Stimulated activated memory B cell treated with anti-CD40 and anti-IgM and Interleukin-4, amounts not matched to agents 10 μg/mL and 1 μg/mL and 100 μg/mL, for 72 hours (primary cell): Measurements from ENCODE around the gene MRNIP.

ENCODE experiments used
- ATAC-seq: fragments of 150-1000 bp; cut with Tn5 transposase; 2 replicates; pipeline ENCODE4 v1.10.0; 2021
- H3K27ac Mint-ChIP-seq: one replicate; pipeline ENCODE4 v1.8.0; 2022; ENCODE audit warnings: mild to moderate bottlenecking, mixed read lengths
- H3K27me3 Mint-ChIP-seq: one replicate; pipeline ENCODE4 v1.8.0; 2022; ENCODE audit warnings: mixed read lengths
- H3K36me3 Mint-ChIP-seq: one replicate; pipeline ENCODE4 v1.8.0; 2022; ENCODE audit warnings: mixed read lengths
- H3K4me1 Mint-ChIP-seq: one replicate; pipeline ENCODE4 v1.8.0; 2022; ENCODE audit warnings: mixed read lengths
- H3K4me3 Mint-ChIP-seq: one replicate; pipeline ENCODE4 v1.8.0; 2022; ENCODE audit warnings: mild to moderate bottlenecking, moderate library complexity, mixed read lengths
- H3K9me3 Mint-ChIP-seq: one replicate; pipeline ENCODE4 v1.8.0; 2022; ENCODE audit warnings: mixed read lengths

The MRNIP gene

DNA sequence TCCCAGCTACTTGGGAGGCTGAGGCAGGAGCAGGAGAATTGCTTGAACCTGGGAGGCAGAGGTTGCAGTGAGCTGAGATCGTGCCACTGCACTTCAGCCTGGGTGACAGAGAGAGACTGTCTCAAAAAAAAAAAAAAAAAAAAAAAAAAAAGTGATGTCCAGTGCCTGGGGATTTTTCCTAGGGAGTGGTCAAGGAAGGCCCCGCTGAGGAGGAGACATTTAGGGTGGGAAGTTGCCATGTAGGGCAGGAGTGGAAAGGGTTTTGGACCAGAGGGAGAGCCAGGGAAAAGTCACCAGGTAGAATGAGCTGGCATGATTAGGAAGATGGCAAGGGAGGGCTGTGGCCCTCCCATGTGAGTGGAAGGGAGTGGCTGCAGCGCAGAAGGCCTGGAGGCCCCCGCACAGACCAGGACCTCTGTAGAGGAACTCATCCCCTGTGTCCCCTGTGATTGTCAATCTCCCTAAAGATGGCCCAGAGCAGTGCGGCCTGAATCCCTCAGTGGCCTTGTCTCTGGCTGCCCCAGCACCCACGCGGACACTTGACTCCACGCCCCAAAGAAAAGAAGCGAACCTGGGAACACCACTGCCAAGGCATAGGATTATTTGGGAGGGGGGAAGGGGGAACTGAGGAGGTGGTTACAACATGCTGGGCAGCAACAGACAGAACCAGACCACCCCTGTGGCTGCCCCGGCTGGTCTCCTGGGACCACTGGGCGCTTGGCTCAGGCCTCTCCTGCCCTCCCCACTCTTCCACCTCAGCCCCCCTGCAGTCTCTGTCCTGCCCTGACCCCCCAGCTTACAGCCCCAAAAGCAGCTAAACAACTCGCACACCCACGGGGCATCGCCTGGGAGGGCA lies 40.5 kb downstream of the MRNIP start:
- Mint-ChIP-seq H3K4me1 (peaks cover 49% of the 10 kb centered on the region), H3K9me3 (no peaks in the 10 kb centered on the region), H3K27ac (peak overlapping the region; percentile 98), H3K4me3 (peak overlapping the region; percentile 82), H3K27me3 (no peaks in the 10 kb centered on the region), H3K36me3 (peaks cover 24% of the 10 kb centered on the region)
- ATAC-seq = no peak

- peaks cover 43% of the 10 kb centered on the region for H3K4me1 Mint-ChIP-seq
- H3K27ac Mint-ChIP-seq = peak overlapping the region; percentile 98
- H3K36me3 Mint-ChIP-seq = peaks cover 18% of the 10 kb centered on the region
- H3K27me3 Mint-ChIP-seq = no peaks in the 10 kb centered on the region
- no peak for ATAC-seq
- H3K4me3 Mint-ChIP-seq = peak overlapping the region; percentile 69
- H3K9me3 Mint-ChIP-seq = no peaks in the 10 kb centered on the region
Observed at GRCh38 chr5:179817470-179817840, 41.2 kb downstream of the MRNIP start.

DNA sequence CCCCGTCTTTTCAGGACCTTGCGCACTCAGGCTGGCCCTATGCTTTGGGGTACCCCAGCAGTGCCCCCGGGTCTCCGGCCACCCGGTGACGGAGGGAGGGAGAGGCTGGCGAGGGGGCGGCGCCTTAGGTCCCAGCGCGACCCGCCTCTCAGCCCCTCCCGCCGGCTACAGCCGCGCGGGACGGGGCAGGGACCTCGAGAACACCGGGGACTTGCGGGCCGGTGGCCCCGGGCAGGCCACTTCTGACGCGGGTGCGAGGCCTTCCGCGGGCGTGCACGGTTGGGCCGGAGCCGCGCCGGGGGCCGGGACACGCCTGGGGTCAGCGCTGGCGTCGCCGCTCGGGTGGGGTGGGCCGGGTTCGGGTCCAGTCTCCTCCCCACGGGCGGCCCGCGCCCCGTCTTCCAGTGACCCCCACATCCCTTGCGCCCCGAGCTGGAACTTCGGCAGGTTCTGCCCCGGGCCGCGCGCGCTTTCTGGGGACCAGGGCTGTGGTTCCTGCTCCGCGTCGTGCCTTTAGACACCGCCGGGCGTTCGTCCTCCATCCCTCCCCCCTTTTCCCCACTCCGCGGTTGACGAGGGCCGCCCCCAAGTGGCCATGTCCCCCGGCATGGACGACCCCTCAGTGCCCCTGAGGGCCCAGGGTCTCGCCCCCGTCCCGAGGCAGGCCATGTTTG lies 41.7 kb downstream of the MRNIP start:
- Mint-ChIP-seq H3K9me3 (no peaks in the 10 kb centered on the region), H3K4me3 (peak overlapping the region; percentile 69), H3K4me1 (peaks cover 37% of the 10 kb centered on the region), H3K27ac (peak overlapping the region; percentile 98), H3K27me3 (no peaks in the 10 kb centered on the region), H3K36me3 (peaks cover 12% of the 10 kb centered on the region)
- no peak for ATAC-seq

- H3K4me3 Mint-ChIP-seq = peak overlapping the region; percentile 29
- H3K27ac Mint-ChIP-seq = no peak overlapping the region
- no peak for ATAC-seq
- no peaks in the 10 kb centered on the region for H3K27me3 Mint-ChIP-seq
- peaks cover 34% of the 10 kb centered on the region for H3K4me1 Mint-ChIP-seq
- no peaks in the 10 kb centered on the region for H3K9me3 Mint-ChIP-seq
- peaks cover 12% of the 10 kb centered on the region for H3K36me3 Mint-ChIP-seq
Observed at GRCh38 chr5:179816401-179816795, 42.2 kb downstream of the MRNIP start.

- Mint-ChIP-seq H3K27ac (no peak overlapping the region), H3K4me3 (no peak overlapping the region), H3K36me3 (peaks cover 12% of the 10 kb centered on the region), H3K27me3 (no peaks in the 10 kb centered on the region), H3K9me3 (no peaks in the 10 kb centered on the region), H3K4me1 (peaks cover 34% of the 10 kb centered on the region)
- ATAC-seq = no peak
Observed at GRCh38 chr5:179815491-179816249, 42.9 kb downstream of the MRNIP start.

- peaks cover 20% of the 10 kb centered on the region for H3K4me1 Mint-ChIP-seq
- H3K9me3 Mint-ChIP-seq = no peaks in the 10 kb centered on the region
- H3K4me3 Mint-ChIP-seq = no peak overlapping the region
- no peaks in the 10 kb centered on the region for H3K27me3 Mint-ChIP-seq
- peaks cover 12% of the 10 kb centered on the region for H3K36me3 Mint-ChIP-seq
- no peak for ATAC-seq
- H3K27ac Mint-ChIP-seq = no peak overlapping the region
Observed at GRCh38 chr5:179814090-179814489, 44.5 kb downstream of the MRNIP start.

DNA sequence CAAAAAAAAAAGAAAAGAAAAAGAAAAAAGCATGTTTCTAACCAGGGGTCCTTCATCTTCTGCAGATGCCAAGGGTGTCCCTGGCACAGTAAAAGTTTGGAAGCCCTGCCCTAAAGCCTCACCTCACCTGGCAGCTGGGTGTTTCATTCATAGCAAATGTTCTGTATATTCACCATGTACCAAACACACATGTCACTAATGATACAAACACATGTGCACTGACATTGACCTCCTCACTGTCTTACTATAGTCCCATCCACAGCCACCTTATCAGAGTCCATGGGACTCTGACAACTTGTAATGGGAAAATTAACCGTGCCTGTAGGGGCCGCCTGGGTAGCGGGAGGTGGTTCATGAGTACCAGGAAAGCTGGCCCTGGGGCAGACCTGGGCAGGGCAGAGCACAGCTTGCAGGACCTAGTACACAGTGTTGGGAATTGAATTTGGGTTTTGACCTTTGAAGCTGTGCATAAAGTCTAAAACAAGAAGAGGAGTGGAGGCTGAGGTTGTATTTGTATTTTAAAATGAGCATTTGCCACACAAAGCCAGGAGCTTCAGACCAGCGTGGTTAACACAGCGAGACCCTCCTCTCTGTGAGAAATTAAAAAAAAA lies 45.5 kb downstream of the MRNIP start:
- peaks cover 12% of the 10 kb centered on the region for H3K36me3 Mint-ChIP-seq
- H3K4me3 Mint-ChIP-seq = no peak overlapping the region
- ATAC-seq = no peak
- H3K27me3 Mint-ChIP-seq = no peaks in the 10 kb centered on the region
- H3K4me1 Mint-ChIP-seq = peaks cover 11% of the 10 kb centered on the region
- H3K9me3 Mint-ChIP-seq = no peaks in the 10 kb centered on the region
- H3K27ac Mint-ChIP-seq = no peak overlapping the region

- no peak for ATAC-seq
- Mint-ChIP-seq H3K27ac (no peak overlapping the region), H3K9me3 (no peaks in the 10 kb centered on the region), H3K36me3 (peaks cover 12% of the 10 kb centered on the region), H3K27me3 (no peaks in the 10 kb centered on the region), H3K4me3 (no peak overlapping the region), H3K4me1 (peaks cover 6% of the 10 kb centered on the region)
Observed at GRCh38 chr5:179812135-179812825, 46.3 kb downstream of the MRNIP start.

GRCh38 chr5:179806250-179807048 lies 52.2 kb downstream of the MRNIP start, which contains the start of gene MGAT4B:
Gene MGAT4B (minus strand): TSS chr5:179806866. CDS start chr5:179806583, 283 bp downstream.
- Mint-ChIP-seq H3K36me3 (peaks cover 20% of the 10 kb centered on the region), H3K4me1 (peaks cover 46% of the 10 kb centered on the region), H3K27me3 (no peaks in the 10 kb centered on the region), H3K27ac (peak within 1 kb of the TSS; percentile 87), H3K9me3 (no peaks in the 10 kb centered on the region), H3K4me3 (peak within 1 kb of the TSS; percentile 97)
- ATAC-seq = peak; percentile 91

GRCh38 chr5:179805529-179806249 lies 52.9 kb downstream of the MRNIP start:
- peak; percentile 44 for ATAC-seq
- H3K4me1 Mint-ChIP-seq = peaks cover 46% of the 10 kb centered on the region
- no peaks in the 10 kb centered on the region for H3K27me3 Mint-ChIP-seq
- peak overlapping the region; percentile 97 for H3K4me3 Mint-ChIP-seq
- H3K36me3 Mint-ChIP-seq = peaks cover 20% of the 10 kb centered on the region
- H3K27ac Mint-ChIP-seq = peak overlapping the region; percentile 87
- H3K9me3 Mint-ChIP-seq = no peaks in the 10 kb centered on the region

GRCh38 chr5:179805070-179805528 lies 53.5 kb downstream of the MRNIP start:
- Mint-ChIP-seq H3K36me3 (peaks cover 22% of the 10 kb centered on the region), H3K4me3 (peak overlapping the region; percentile 97), H3K27ac (peak overlapping the region; percentile 87), H3K4me1 (peaks cover 46% of the 10 kb centered on the region), H3K27me3 (no peaks in the 10 kb centered on the region), H3K9me3 (no peaks in the 10 kb centered on the region)
- ATAC-seq = no peak

DNA sequence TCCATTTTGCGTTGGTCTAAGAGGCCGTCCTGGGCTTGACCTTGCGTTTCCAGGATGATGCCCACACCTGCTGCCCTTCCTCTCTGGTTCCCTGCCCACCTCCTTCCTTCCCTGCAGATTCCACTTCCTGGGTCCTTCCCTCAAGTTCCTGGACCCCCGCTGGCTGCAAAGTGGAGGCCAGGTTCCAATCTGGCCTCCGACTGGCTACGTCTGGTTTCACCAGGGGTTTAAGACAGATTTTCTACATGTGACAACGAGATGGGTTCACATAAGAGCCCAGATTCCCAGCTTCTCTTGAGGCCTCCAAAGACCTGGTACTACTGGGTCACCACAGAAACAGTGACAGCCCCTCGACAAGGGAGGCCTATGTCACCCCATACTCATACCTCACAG lies 54.1 kb downstream of the MRNIP start:
- no peak for ATAC-seq
- H3K27ac Mint-ChIP-seq = peak overlapping the region; percentile 87
- no peaks in the 10 kb centered on the region for H3K27me3 Mint-ChIP-seq
- no peaks in the 10 kb centered on the region for H3K9me3 Mint-ChIP-seq
- H3K4me1 Mint-ChIP-seq = peaks cover 48% of the 10 kb centered on the region
- H3K36me3 Mint-ChIP-seq = peaks cover 28% of the 10 kb centered on the region
- peak overlapping the region; percentile 97 for H3K4me3 Mint-ChIP-seq
